Lower leg skin (tissue), 3 donors: ENCODE data around the gene KLHL10.

Source experiments
- CTCF ChIP-seq, 3 donors: fragments of 450-650 bp; IDR thresholded peaks; one replicate each; pipeline ENCODE4 v1.5.1; 2016; ENCODE audit warnings: antibody characterized with exemption in 3 of 3, mild to moderate bottlenecking in 3 of 3, moderate library complexity in 2 of 3
- POLR2A ChIP-seq, 2 donors: fragments of 450-650 bp; IDR thresholded peaks; one replicate each; pipeline ENCODE4 v1.6.1; 2016 to 2017; ENCODE audit warnings: antibody characterized with exemption in 2 of 2, mild to moderate bottlenecking in 1 of 2, moderate library complexity in 1 of 2

DNA sequence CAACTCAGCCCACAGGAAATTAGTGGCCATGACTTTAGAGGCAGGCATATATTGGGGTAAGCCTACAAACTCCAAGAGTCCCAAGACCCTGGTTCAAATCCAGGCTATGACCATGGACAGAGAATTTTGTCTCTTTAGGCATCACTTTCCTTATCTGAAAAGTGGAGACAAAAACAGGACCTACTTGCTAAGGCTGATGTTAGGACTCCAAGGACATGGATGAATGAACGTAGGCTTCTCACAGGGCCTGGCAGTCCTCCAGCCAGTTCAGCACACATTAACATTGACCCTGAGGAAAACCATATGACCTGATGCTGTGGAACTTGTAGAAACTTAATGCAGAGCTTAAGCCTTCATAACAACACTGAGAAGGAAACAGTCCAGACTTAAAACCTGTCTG is 23.4 kb upstream of the KLHL10 start:
- TF ChIP-seq CTCF (IDR thresholded peaks at IDR 0.05), result no peak
- TF ChIP-seq POLR2A (IDR thresholded peaks at IDR 0.05), result no peak
